Midbrain (tissue), 1 donor: ENCODE results near the gene DRAXIN.

Experiments used
- DNase-seq: peaks from one replicate; lab custom pipeline; 2025; lab: John Stamatoyannopoulos, UW

Gene DRAXIN

DNA sequence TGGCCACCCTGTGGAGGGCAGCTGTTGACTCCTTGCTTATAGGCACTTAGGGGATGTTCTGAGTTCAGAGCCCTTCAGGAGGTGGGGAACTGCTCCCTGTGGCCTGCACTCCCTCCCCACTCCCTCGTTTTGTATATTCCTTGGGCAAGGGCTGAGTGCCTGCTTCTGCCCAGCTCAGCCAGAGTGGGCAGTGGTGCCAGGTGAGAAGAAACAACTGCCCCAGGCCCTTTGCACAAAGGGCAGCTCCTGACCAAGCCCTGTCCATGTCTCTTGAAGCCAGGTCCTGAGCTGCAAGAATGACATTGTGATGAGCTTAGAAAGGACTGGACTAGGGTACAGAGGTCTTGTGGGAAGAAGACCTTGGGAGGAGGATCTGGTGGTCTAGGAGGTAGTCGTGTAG, 46.6 kb downstream of the DRAXIN start:
- DNase-seq: no peak

DNA sequence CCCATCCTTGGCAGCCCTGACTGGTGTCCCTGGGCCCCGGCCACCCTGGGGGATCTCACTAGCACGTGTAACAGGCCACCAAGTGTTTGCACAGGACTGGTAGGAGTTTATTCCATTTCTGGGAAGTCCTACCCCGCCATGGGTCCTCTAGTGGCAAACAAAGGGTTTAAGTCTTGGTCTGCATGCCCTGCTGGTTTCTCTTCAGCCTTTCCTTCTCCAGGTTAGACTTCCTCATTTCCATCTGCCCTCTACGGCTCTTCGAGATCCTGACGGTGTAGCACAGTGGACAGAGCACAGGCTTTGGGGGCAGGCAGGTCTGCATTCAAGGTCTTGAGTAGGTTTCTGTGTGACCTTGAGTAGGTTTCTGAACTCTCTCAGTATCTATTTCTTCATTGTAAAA, 47.3 kb downstream of the DRAXIN start:
- DNase-seq: no peak

DNA sequence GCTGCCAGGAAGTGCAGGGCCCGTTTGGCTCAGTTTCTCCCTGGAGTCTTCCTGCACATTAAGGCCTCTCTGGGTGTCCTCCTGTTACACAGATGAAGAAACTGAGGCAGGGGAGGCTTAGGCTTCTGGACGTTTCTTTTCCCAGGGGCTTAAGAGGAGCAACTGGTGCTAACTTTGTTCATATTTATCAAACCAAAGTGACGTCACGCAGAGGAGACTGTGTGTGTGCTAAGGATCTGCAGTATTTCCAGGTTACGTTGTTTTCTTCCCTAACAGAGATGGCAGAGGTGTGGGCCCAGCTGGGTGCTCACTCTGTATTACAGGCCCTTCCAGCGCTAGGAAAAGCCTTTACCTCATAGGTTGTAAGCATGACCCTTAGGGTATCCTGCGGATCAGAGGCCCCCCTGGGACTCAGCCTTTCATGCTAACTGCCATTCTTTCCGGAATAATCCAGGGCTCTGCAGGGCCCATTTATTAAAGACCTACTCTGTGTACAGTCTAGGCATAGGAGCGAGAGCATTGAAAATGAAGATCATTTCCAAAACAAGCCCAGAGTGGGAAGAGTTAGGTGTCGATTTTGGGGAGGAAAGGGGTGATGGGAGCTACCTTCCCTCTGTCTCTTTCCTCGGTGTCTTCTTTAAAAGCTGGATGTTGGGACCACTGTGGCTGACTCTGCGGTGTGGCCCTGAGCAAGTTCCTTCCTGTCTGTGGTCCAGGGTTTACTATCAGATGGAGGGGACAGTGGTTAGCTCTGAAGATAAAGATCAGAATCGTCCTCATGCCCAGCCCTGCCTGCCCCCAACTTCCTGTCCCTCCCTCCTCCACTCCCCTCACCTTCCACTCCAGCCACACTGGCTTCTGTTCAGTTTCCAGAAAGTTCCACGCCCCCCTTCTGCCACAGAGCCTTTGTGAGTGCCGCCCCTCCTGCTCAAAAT, 49.0 kb downstream of the DRAXIN start:
- DNase-seq: no peak

DNA sequence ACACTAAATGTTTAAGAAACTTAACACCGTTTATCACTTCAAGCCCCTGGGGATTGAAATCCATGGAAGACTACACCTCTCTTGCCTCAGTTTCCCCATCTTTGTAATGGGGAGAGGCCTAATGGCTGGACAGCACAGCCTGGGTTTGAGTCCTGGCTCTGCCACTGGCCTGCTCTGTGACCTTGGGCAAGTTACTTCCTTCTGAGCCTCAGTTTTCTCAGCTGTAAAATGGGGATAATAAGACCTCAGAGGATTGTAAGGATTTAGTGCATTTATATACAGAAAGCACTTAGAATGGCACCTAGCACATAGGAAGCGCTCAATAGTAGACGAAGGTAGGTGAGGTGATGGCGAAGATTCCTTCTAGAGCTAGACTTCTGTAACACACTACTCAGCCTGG, 50.0 kb downstream of the DRAXIN start:
- DNase-seq: no peak

DNA sequence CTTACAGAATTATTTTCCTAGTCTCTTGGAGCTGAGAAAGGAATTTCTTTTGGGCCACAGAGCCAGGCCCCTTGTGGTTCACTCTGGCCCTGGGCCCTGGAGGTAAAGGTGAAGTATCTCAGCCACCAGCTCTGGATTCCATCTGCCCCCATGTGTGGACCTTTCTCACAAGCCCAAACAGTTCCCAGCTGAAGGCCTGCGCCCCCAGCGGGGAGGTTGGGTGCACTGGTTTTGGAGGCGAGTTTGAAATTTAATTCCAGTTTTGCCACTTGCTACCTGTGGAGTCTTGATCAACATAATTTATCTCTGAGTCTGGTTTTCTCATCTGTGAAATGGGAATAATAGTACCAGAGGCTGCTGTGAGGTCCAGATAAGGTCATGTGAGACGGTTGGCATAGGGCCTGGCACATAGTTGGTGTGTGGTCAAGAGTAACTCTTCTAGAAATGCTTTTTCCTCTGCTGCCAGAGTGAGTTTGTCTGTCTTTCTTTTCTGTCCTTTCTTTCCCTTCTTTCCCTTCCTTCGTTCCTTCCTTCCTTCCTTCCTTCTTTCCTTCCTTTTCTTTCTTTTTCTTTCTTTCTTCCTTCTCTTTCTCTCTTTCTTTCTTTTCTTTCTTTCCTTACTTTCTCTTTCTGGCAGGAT, 50.5 kb downstream of the DRAXIN start:
- no peak for DNase-seq

DNA sequence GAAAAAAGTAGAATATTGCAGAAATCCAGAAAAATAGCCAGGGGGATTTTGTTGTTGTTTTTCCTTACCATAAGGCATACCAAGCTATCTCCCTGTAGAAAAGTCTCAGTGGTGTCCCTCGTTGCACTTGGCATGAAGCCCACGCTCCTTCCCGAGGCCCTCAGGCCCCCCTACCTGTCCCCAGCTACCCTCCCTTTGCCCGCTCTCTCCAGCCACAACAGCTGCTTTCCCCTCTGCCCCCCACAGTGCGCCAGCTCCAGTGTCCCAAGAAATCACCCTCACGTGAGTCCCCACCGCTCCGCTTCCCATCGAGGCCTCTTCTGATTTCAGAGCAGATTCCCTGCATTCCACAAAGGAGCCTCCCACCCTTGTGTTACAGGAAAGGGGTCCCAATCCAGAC, 52.8 kb downstream of the DRAXIN start:
- no peak for DNase-seq

DNA sequence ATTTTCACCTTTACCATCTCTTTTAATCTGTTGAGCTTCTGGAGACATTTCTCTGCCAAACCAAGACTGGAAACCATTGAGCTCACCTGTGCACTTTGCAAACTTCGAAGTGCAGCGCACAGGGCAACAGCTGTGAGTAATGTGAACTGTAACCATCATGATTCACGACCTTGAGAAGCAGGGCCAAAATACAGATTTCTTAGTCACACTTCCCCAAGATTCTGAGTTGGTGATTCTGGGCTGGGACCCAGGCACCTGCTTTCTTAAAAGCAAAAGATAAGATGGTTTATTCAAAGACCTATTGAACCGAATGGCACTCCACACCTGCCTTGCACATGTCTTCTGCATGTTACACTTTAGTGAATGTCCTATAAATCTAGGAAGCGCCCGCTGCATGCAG, 54.6 kb downstream of the DRAXIN start:
- DNase-seq: no peak

DNA sequence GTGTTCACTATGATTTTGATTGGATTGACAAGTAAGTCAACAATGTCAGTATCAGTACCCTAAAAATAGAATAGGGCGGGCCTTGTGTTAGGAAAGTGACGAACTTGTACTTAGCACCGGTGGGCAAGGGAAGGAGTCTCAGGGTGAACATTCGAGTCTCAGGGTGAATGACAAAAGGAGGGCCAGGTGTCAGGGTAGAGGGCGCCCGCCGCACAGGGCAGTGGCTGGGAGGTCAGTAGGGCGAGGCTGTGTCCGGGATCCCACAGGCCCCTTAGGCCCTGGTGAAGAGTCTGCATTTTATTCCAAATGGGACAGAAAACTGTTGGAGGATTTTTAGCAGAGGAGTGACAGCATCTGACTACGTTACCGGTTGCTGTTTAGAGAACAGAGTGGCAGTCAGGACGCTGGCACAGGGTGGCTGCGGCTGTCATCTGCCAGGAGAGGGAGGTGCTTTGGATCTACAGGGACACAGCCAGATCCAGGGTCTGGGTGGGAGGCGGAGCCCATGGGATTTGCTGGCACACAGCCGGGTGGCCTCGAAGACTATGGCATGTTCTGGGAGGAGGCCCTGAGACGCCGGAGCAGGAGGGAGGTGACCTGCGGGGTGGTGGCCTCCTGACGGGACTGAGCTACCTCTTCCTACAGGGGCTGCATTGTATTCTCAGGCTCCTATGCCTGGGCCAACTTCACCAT, 55.4 kb downstream of the DRAXIN start:
- no peak for DNase-seq

DNA sequence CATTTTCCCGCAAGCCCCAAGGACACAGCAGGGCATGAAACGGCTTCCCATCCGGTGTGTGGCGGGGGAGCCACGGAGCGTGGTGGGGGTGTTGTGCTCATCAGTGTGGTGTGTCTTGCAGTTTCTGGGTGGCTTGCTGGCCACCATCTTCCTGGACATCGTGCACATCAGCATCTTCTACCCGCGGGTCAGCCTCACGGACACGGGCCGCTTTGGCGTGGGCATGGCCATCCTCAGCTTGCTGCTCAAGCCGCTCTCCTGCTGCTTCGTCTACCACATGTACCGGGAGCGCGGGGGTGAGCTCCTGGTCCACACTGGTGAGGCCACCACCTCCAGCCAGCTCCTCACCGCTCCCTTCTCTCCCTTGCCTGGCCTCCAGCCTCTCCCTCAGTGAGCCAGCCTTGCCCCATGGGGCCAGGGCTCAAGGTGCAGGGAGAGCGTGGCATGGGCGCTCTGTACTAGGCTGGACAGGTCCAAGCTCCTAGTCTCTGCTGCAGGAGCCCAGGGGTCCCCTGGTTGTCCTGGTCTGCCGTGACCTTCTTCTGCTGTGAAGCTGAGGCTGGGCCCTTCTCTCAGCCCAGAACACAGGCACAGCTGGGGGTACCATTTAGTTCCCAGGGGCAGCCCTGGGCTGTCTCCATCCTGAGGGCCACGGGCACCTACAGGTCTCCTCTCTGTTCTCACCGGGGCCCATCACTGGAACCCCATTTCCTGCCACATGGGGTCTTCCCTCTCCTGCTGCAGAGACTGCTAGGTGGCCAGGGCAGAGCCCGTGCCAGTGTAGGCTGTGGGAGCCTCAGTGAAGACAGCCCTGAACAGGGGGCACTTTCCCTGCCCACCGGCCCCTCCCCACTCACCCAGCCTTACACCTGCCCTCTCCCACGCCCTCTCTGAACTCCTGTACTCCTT, 57.0 kb downstream of the DRAXIN start:
- DNase-seq: no peak

DNA sequence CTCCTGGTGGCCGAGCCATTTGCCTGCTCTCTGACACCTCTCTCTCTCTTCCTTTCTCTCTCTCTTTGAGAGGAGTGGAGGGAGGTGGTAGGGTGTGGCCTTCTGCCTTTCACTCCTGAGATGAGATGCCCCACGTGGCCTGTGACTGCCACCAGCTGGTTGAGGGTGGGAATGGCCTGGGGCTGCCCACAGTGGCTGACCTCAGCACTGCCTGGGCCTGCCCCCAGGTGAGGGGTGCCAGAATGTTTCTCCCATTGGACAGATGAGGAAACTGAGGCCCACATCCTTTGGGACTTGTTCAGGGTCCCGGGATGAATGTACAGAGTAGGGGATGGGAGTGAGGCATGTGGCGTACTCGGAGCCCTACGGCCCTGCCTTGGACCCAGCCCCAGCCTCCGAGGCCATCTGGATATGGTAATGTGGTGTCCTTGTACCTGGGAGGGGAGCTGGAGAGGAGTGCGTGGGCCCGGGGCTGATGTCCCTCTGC, 57.7 kb downstream of the DRAXIN start:
- DNase-seq: peak; percentile 10

DNA sequence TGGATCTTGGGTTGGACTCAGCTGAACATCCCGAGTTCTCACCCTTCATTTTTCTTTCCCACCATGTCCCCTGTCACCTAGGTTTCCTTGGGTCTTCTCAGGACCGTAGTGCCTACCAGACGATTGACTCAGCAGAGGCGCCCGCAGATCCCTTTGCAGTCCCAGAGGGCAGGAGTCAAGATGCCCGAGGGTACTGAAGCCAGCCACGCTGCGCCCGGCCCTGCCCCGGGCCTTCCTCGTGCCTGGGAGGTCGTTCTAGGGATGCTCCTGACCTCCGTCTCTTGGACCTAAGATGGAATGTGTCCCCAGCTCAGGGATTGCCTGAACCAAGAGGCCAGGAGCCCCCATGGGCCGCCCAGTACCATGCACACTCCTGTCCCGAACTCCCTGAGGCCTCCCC, 58.5 kb downstream of the DRAXIN start:
- DNase-seq: no peak

DNA sequence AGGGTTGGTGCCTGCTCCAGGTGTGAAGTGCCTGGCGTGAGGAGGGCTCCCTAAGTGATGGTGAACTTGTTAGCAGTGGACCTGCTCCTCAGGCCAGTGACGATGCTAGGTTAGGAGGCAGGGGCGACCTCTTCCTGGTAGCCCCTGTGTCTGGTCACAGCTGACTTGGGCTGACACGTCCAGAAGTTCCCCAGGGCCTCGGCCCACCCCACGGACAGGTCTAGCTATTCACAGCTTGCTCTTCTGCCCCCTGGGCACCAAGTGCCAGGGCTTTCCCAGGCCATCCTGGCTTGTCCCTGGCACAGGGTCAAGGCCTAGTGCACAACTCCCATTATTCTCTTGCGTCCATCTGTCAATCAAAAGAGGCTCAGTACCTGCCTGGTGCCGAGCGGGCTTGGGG, 59.6 kb downstream of the DRAXIN start:
- DNase-seq: no peak

DNA sequence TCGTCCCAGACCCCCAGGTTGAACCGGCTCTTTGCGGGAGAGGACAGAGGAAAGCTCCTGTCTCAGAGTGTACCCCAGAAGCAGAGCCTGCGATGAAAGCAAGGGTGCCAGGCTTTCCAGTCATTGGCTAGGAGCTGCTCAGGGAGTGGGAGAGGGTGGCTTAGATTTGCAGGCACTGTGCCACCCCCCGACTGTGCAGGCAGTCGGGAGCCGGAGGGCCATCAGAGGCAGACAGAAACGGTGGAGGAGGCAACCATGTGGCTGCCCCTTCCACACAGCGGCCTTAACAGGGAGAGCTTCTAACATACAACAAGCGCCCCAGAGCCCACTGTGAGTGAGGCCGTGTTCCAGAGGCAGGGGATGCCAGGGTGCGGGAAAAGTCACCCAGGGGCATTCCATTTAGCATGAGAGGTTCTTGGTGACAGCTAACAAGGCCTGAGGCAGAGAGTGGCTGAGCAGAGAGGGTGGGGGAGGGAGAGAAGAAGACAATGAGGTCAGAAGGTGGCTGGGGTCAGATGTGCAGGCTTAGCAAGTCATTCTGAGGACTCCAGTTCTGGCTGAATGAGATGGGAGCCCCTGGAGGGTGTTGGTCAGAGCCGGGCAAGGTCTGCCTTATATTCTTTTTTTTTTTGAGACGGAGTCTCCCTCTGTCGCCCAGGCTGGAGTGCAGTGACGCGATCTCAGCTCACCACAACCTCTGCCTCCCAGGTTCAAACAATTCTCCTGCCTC, 61.0 kb downstream of the DRAXIN start:
- DNase-seq: no peak

DNA sequence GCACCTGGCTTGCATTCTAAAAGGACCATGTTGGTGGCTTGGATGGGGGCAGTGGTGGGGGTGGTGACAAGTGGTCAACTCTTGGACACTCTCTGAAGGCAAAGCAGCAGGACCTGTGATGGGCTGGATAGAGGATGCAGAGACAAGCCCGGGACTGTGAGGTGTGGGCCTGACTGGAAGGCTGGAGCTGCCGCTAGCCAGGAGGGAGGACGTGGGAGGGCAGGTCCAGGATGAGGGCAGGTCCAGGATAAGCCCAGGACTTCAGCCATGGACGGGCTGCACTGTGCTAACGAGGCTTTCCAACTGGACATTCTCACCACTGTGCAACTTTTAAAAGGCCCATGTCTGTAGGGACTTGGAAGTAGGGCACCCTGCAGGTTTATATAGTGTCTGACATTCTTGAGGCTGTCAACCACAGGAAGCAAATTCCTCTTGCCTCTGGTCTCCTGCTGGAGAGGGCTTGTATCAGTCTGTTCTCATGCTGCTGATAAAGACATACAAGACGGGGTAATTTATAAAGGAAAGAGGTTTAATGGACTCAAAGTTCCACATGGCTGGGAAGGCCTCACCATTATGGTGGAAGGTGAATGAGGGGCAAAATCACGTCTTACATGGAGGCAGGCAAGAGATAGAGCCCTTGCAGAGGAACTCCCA, 62.2 kb downstream of the DRAXIN start:
- no peak for DNase-seq

DNA sequence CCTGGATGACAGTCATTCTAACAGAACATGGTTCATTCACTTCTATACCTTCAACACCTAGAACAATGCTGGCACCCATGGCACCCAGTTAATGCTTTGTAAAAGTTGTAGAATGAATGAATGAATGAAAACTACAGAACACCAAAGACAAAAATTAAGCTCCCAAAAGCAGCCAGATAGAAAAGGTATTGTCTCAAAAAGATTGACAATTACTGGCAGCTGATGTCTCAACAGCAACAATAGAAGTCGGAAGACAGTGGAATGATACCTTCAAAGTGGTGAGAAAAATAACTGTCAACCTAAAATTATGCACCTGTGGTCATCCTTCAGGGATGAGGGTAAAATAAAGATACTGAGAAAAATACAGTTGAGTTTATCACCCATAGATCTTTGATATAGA, 65.5 kb downstream of the DRAXIN start:
- no peak for DNase-seq

DNA sequence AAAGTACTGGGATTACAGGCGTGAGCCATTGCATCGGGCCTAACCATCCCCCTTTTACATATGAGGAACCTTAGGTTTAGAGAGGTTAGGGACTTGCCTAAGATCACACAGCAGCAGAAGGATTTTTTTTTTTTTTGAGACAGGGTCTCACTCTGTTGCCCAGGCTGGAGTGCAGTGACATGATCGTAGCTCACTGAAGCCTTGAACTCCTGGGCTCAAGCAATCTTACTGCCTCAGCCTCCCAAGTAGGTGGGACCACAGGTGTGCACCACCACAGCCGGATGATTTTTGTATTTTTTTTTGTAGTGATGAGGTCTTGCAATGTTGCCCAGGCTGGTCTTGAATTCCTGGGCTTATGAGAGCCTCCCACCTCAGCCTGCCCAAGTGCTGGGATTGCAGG, 68.3 kb downstream of the DRAXIN start:
- no peak for DNase-seq

DNA sequence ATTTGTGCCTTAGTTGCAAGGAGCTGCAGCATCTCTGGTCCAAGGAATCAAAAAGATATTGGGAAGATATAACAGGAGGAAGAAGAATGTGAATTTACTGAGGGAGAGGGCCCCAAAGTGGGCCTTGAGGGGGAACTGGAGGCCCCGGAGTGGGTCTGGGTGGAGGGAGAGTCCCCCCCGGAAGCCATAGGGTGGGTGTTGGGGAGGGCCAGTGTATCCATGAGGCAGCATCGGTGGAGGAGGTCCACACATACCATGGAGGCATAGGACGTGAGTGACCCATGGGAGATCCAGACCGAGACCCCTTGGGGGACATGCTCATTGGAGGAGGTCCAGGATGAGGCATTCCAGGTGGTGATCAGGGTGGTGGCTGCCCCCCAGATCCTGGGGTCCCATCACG, 69.8 kb downstream of the DRAXIN start:
- DNase-seq: no peak

DNA sequence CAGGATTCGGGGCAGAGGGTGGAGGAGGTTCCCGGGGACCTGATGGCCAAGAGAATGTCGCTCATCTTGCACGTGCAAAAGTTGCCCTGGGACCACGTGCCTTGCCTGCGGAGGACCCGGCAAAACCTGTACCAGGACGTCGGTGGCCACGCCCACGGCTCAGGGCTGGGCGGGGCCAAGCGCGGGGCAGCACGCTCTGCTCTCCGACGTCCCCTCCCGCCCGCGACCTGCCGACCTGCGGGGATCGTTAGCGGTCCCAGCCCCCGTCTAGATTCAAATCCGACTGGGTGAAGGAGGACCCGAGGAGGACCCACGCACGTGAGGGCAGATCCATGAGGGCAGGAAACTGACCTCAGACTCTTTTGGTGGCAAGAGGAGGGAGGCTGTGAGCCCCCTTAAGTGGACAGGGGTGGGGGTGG, 70.5 kb downstream of the DRAXIN start, which contains the start of gene C1orf167:
Gene C1orf167, plus strand, starts transcription at position 206 of the 419 bp plus-strand sequence. CDS start 2,208 bp downstream, outside the sequence.
- DNase-seq: no peak

DNA sequence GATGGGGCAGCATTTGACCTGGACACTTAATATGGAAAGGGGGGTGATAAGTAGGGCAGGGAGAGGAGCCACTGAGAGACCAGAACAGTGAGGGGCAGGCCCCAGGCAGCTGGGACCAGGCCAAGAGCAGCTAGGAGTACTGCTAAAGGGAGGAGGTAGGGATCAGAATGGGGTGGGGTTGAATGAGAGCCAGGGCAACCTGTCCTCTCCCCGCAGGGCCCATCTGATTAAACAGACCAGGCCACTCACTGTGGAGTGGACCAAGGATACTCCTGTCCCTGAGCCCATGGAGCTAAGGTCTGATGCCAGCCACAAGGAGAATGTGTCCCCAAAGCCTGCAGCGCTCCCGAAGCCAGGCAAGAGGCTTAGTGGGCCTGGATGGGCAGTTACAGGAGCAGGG, 72.6 kb downstream of the DRAXIN start:
- DNase-seq: no peak

DNA sequence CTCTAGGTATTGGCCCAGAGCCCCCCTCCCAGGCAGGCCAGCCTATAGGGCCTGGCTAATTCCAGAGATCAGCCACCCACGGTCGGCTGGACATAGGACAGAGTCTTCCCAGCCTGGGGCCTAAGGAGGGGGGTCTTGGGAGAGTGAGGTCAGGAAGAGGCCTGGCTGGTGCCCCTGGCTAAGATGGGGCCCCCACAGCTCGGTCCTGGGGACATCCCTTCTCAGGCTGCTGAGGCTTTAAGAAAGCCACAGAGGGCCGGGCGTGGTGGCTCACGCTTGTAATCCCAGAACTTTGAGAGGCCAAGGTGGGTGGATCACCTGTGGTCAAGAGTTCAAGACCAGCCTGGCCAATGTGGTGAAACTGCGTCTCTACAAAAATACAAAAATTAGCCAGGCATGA, 73.0 kb downstream of the DRAXIN start:
- no peak for DNase-seq
